ENCODE data around the gene GAREM1. TPM values are rescaled to one million over a fixed set of nuclear protein-coding genes. Genes with fewer than 3 reads are reported as not detected.

Gene GAREM1
- total and polyA plus RNA-seq, 9 of the 15 experiments (the other 6 are each of a cell fraction or from before 2014, with no cell fraction given) = 0.03 to 0.33 (median 0.07) TPM; not detected in 1

DNA sequence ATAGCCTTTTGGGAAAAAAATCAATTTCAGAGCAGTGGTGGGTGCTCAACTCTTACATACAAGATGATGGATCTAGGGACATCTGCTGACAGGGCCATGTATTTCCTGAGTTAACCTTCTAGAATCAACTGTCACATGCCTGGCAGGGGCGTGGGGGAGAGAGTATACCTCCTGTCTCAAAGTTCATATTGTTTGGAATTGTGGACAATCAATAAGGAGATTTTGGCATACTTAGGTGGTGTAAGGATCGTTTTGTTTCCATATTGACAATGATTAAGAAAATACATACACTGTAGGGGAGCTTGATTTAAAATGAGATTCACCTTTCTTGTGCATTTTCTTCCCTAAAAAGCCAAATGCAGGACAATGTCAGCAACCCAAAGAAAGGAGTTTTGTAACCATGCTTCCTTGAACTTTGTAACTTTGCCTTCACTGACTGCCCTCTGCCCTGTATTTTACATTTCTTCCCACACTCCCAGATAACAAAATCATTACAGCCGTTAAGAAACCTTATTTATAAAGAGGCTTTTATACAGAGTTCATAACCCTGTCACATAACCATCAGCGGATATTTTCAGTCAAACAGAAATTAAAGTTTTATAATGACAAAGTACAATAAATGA is 192.4 kb downstream of the GAREM1 start (continued):
- no peak for TF ChIP-seq ZNF395 (CRISPR knock-in tag; IDR thresholded peaks at IDR 0.05)
- TF ChIP-seq SIRT6 (IDR thresholded peaks at IDR 0.05; ENCODE audit: low read depth, low read length) = no peak
- no peak for TF ChIP-seq PHTF2 (CRISPR knock-in tag; IDR thresholded peaks at IDR 0.05)
- no peak for TF ChIP-seq NKRF (IDR thresholded peaks at IDR 0.05; ENCODE audit: borderline replicate concordance)
- TF ChIP-seq SRSF3 (IDR thresholded peaks at IDR 0.05; ENCODE audit: insufficient read depth, low read length) = no peak
- TF ChIP-seq HNRNPLL (IDR thresholded peaks at IDR 0.05; ENCODE audit: low read depth, low read length, poor library complexity, severe bottlenecking) = no peak

DNA sequence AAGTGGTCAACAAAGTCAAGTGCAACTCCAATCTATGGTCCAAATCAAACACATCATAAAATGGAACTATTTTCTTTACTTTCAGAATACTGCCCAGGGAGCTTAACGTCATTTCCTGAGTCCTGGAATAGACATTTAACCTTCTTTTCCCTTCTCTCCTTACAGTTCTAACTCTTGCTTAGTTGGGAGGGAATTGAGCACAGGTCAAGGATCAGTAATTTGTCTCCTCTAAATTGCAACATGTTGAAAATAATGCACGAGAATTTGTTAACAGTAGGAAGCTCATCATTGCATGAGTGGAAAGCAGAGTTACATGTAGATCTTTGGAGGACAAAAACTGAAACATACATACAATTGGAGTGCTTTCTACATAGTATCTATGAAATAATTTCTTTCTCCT is 193.1 kb downstream of the GAREM1 start:
- Histone ChIP-seq H3K79me2 (ENCODE audit: control insufficient read depth, insufficient read depth, low read length) (no peaks in the 10 kb centered on the region), H3K4me2 (ENCODE audit: insufficient read depth, low read length) (no peak overlapping the region), H3K9me3 (replicated peaks; ENCODE audit: control insufficient read depth, insufficient read depth, low read depth, low read length) (no peaks in the 10 kb centered on the region), H3K4me1 (replicated peaks in 1 of 2; ENCODE audit: control insufficient read depth in 2 of 2, insufficient read depth in 2 of 2, low read length in 2 of 2) (no peaks in the 10 kb centered on the region), H2AFZ (ENCODE audit: low read depth, low read length) (no peak overlapping the region), H3K36me3 (ENCODE audit: control insufficient read depth, insufficient read depth, low read length) (no peaks in the 10 kb centered on the region), H3K9me1 (ENCODE audit: control insufficient read depth, insufficient read depth, low read length) (no peaks in the 10 kb centered on the region), H4K20me1 (replicated peaks; ENCODE audit: control insufficient read depth, insufficient read depth, low read length) (no peaks in the 10 kb centered on the region), H3K27me3 (ENCODE audit: control insufficient read depth in 2 of 2, insufficient read depth in 2 of 2, low read length in 2 of 2) (0 out of 5 replicates have a peak, but pooled peaks cover 0 to 2% of the 10 kb centered on the region in 2 experiments), H3K9ac (ENCODE audit: insufficient read depth in 1 of 2, low read depth in 2 of 2, low read length in 2 of 2) (no peak overlapping the region), H3K4me3 (no peak overlapping the region), H3K27ac (ENCODE audit: extremely low read depth, low read depth, low read length) (no peak overlapping the region)
- ATAC-seq (no peak), FAIRE-seq (no peak), DNase-seq (ENCODE audit: extremely low read depth in 1 of 4, low spot score in 3 of 4) (no peak)
- intact Hi-C loops (cut with micrococcal nuclease) = no loop called here
- 0% methylated on average over 2 of the region's 2 CpGs for WGBS (ENCODE audit: insufficient coverage, low coverage, missing lambda C conversion rate)
- TF ChIP-seq, protein P1, sequence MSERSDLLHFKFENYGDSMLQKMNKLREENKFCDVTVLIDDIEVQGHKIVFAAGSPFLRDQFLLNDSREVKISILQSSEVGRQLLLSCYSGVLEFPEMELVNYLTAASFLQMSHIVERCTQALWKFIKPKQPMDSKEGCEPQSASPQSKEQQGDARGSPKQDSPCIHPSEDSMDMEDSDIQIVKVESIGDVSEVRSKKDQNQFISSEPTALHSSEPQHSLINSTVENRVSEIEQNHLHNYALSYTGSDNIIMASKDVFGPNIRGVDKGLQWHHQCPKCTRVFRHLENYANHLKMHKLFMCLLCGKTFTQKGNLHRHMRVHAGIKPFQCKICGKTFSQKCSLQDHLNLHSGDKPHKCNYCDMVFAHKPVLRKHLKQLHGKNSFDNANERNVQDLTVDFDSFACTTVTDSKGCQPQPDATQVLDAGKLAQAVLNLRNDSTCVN (CRISPR knock-in tag; IDR thresholded peaks at IDR 0.05) = no peak
- TF ChIP-seq RNF2 (IDR thresholded peaks at IDR 0.05) (no peak), CBFA2T2 (conservative IDR thresholded peaks at IDR 0.05) (no peak), ZNF395 (CRISPR knock-in tag; IDR thresholded peaks at IDR 0.05) (no peak), HBP1 (CRISPR knock-in tag; IDR thresholded peaks at IDR 0.05) (no peak), TRIM28 (IDR thresholded peaks at IDR 0.05) (no peak), HNRNPL (IDR thresholded peaks at IDR 0.05; ENCODE audit: low read depth, low read length) (no peak), KAT8 (IDR thresholded peaks at IDR 0.05; ENCODE audit: low read depth) (no peak)
- ChIA-PET POLR2A (interaction anchor here (1.3 kb wide), 1 partner anchor 10 kb away, joined by 5 read pairs; no protein-coding TSS in a partner anchor), CTCF (ENCODE audit: low intra/inter-chr PET ratio) (no interaction called here)
- no TSS peak for BruUV-seq (replicated peaks)
- in situ Hi-C loops (cut with MboI) = no loop called here
